K562 (cell line): ENCODE data around the gene ADIPOQ. TPM values are rescaled to one million over a fixed set of nuclear protein-coding genes. Genes with fewer than 3 reads are reported as not detected.

Experiments
- ATAC-seq: fragments of 200-7000 bp; cut with Tn5 transposase; 3 replicates; pipeline ENCODE4 v1.9.1; 2020; ENCODE audit warnings: moderate library complexity
- BruUV-seq: library from RNA; stranded (reverse); fragments of 400-500 nt; replicated peaks from 2 replicates; lab custom pipeline; 2021; lab: Mats Ljungman, UMichigan
- CTCF ChIA-PET: fragments of 300-600 bp; formaldehyde crosslinking; extraction: SDS; loops from one replicate; lab custom pipeline; 2021; ENCODE audit warnings: low intra/inter-chr PET ratio; lab: Yijun Ruan, JAX
- POLR2A ChIA-PET: fragments of 300-600, 350-650 bp; sonication (Branson Sonifier 250); formaldehyde crosslinking; extraction: SDS; loops from one replicate; lab custom pipeline; 2021; ENCODE audit warnings: antibody characterized with exemption, inconsistent platforms; lab: Yijun Ruan, JAX
- DNase-seq, 4 experiments: peaks; one replicate each; pipeline versions ENCODE4 v3.0.0 to v3.0.0-alpha.2; 2011 to 2018; ENCODE audit warnings: low spot score in 3 of 4, mixed read lengths in 3 of 4; ENCODE audit errors: extremely low read depth in 1 of 4
- FAIRE-seq: peaks from 2 replicates; lab custom pipeline; 2011; peaks lifted over from hg19 to GRCh38; lab: Jason Lieb, UNC
- H2AFZ ChIP-seq: 2 replicates; pipeline ENCODE4 v1.6.0; 2011; ENCODE audit warnings: low read depth, low read length, control low read depth, inconsistent platforms
- H3K27ac ChIP-seq: fragments of 200-600 bp; 3 replicates; pipeline ENCODE4 v1.8.0; 2011; ENCODE audit warnings: low read depth, mild to moderate bottlenecking, control low read depth, inconsistent platforms, low read length, moderate library complexity, mixed read lengths; ENCODE audit errors: extremely low read depth
- H3K27me3 ChIP-seq, 2 experiments: fragments of 300-600 bp in 1 of 2; 2 replicates in 1 of 2; 3 replicates in 1 of 2; pipeline versions ENCODE4 v1.6.0 to v1.8.0; 2011; ENCODE audit warnings: inconsistent platforms in 2 of 2, low read length in 2 of 2, mild to moderate bottlenecking in 1 of 2, mixed read lengths in 1 of 2, moderate library complexity in 1 of 2; ENCODE audit not compliant: control insufficient read depth in 2 of 2, insufficient read depth in 2 of 2
- H3K36me3 ChIP-seq: fragments of 300-600 bp; 3 replicates; pipeline ENCODE4 v1.8.0; 2011; ENCODE audit warnings: mild to moderate bottlenecking, low read length, inconsistent platforms; ENCODE audit not compliant: control insufficient read depth, insufficient read depth
- H3K4me1 ChIP-seq, 2 experiments: fragments of 200-600 bp in 1 of 2; replicated peaks in 1 of 2; 2 replicates in 1 of 2; 3 replicates in 1 of 2; pipeline versions ENCODE4 v1.5.1 to v1.8.0; 2011; ENCODE audit warnings: inconsistent platforms in 2 of 2, low read length in 2 of 2, mild to moderate bottlenecking in 1 of 2, mixed read lengths in 1 of 2, moderate library complexity in 1 of 2; ENCODE audit not compliant: control insufficient read depth in 2 of 2, insufficient read depth in 2 of 2
- H3K4me2 ChIP-seq: 2 replicates; pipeline ENCODE4 v1.6.1; 2011; ENCODE audit warnings: low read length, control low read depth, inconsistent platforms, mixed read lengths; ENCODE audit not compliant: insufficient read depth
- H3K4me3 ChIP-seq: fragments of 200-600 bp; sonication (generic), shearing (Covaris generic); 2 replicates; pipeline ENCODE4 v1.5.1; 2016; ENCODE audit warnings: control low read depth, inconsistent platforms
- H3K79me2 ChIP-seq: fragments of 200-600 bp; 3 replicates; pipeline ENCODE4 v1.8.0; 2011; ENCODE audit warnings: low read length, inconsistent platforms; ENCODE audit not compliant: control insufficient read depth, insufficient read depth
- H3K9ac ChIP-seq, 2 experiments: 2 replicates each; pipeline versions ENCODE4 v1.6.0 to v1.6.1; 2011; ENCODE audit warnings: low read depth in 2 of 2, low read length in 2 of 2, control low read depth in 1 of 2, inconsistent platforms in 1 of 2, mild to moderate bottlenecking in 1 of 2, mixed read lengths in 1 of 2; ENCODE audit not compliant: insufficient read depth in 1 of 2
- H3K9me1 ChIP-seq: one replicate; pipeline ENCODE4 v1.6.0; 2011; ENCODE audit warnings: inconsistent platforms, mild to moderate bottlenecking, low read length, moderate library complexity; ENCODE audit not compliant: control insufficient read depth, insufficient read depth
- H3K9me3 ChIP-seq: replicated peaks from 2 replicates; pipeline ENCODE4 v1.5.1; 2011; ENCODE audit warnings: low read depth, low read length, inconsistent platforms; ENCODE audit not compliant: control insufficient read depth, insufficient read depth
- H4K20me1 ChIP-seq: replicated peaks from 2 replicates; pipeline ENCODE4 v1.6.1; 2011; ENCODE audit warnings: low read length, inconsistent platforms, mixed read lengths; ENCODE audit not compliant: control insufficient read depth, insufficient read depth
- ATF2 ChIP-seq: sonication (generic); formaldehyde crosslinking; IDR thresholded peaks from 2 replicates; pipeline ENCODE4 v1.8.1; 2022; ENCODE audit warnings: missing genetic modification reagents
- CREB1 ChIP-seq, 2 experiments: sonication (generic) in 1 of 2; formaldehyde crosslinking in 1 of 2; IDR thresholded peaks; 2 replicates each; pipeline versions ENCODE4 v1.6.1 to v1.8.0; 2012 to 2022; ENCODE audit warnings: inconsistent platforms in 1 of 2, mild to moderate bottlenecking in 1 of 2, missing genetic modification reagents in 1 of 2, moderate library complexity in 1 of 2
- EWSR1 ChIP-seq: fragments of 450-650 bp; IDR thresholded peaks from 2 replicates; pipeline ENCODE4 v1.6.1; 2018; ENCODE audit warnings: borderline replicate concordance, mild to moderate bottlenecking, low read depth, moderate library complexity; ENCODE audit not compliant: partially characterized antibody
- FOS ChIP-seq: IDR thresholded peaks from 3 replicates; pipeline ENCODE4 v1.6.1; 2011; ENCODE audit not compliant: insufficient read length; ENCODE audit errors: extremely low read depth
- KLF13 ChIP-seq: fragments of 450-650 bp; IDR thresholded peaks from 2 replicates; pipeline ENCODE4 v1.6.1; 2016; ENCODE audit warnings: missing genetic modification characterization, low read depth, mild to moderate bottlenecking, missing compliant biosample characterization, moderate library complexity, borderline replicate concordance
- KLF16 ChIP-seq: IDR thresholded peaks from 2 replicates; pipeline ENCODE4 v1.6.1; 2016; ENCODE audit warnings: antibody characterized with exemption
- RAD51 ChIP-seq: fragments of 450-650 bp; IDR thresholded peaks from 2 replicates; pipeline ENCODE4 v1.7.1; 2016; ENCODE audit warnings: low read depth, mild to moderate bottlenecking, borderline replicate concordance
- SIN3A ChIP-seq, 2 experiments: fragments of 150-350 bp in 1 of 2; IDR thresholded peaks; 2 replicates each; pipeline ENCODE4 v1.6.1; 2011 to 2016; ENCODE audit warnings: borderline replicate concordance in 2 of 2, low read depth in 2 of 2, low read length in 2 of 2, mild to moderate bottlenecking in 2 of 2, moderate library complexity in 2 of 2; ENCODE audit not compliant: control insufficient read depth in 1 of 2
- ZNF511 ChIP-seq: sonication (generic); formaldehyde crosslinking; IDR thresholded peaks from 2 replicates; pipeline ENCODE4 v1.8.0; 2022; ENCODE audit warnings: mild to moderate bottlenecking, missing genetic modification reagents
- WGBS: fragments of 100-300 bp; shearing (Covaris generic); methylation state at CpG from one replicate; pipeline ENCODE4 v1.1.6; 2016; ENCODE audit warnings: low coverage, mixed read lengths; ENCODE audit not compliant: insufficient coverage; ENCODE audit errors: missing lambda C conversion rate; 5-methylcytosine and 5-hydroxymethylcytosine counted together
- in situ Hi-C: fragments of 300-500 bp; cut with MboI; formaldehyde crosslinking; loops from 4 replicates; pipeline ENCODE4 v1.15.0; 2018; ENCODE audit warnings: inconsistent platforms, mixed read lengths
- intact Hi-C: fragments of 100-400 bp; cut with micrococcal nuclease; formaldehyde crosslinking; loops from 2 replicates; pipeline ENCODE4 v1.14.2; 2022
- polyA plus RNA-seq, 8 experiments: library from polyadenylated mRNA; depleted of rRNA in 4 of 8; stranded (reverse) in 5 of 8; unstranded in 3 of 8; fragments of >200 nt; fragmentation: Nextera tagmentation in 2 of 8; fragmentation: Illumina TruSeq in 1 of 8; extraction: Ambion mirVana in 2 of 8; extraction: Trizol in 1 of 8; gene quantifications; 2 replicates each; pipeline versions ENCODE4 v1.2.1 to v1.2.3, GENCODE V29; 2011 to 2014; ENCODE audit warnings: inconsistent platforms in 1 of 8, missing spikeins in 1 of 8
- total RNA-seq, 7 experiments: library from RNA; depleted of rRNA in 6 of 7; stranded (reverse); fragments of >200 nt in 6 of 7; fragmentation: Illumina TruSeq in 2 of 7; extraction: Trizol in 2 of 7; gene quantifications; 2 replicates each; pipeline versions ENCODE4 v1.2.1 to v1.2.3, GENCODE V29; 2011 to 2021; ENCODE audit warnings: low replicate concordance in 1 of 7

The ADIPOQ gene
- total and polyA plus RNA-seq, 9 of the 15 experiments (the other 6 are each of a cell fraction or from before 2014, with no cell fraction given) = 0.01 to 0.04 (median 0.03) TPM; not detected in 4

- TF ChIP-seq SIN3A (IDR thresholded peaks at IDR 0.05; ENCODE audit: borderline replicate concordance in 2 of 2, control insufficient read depth in 1 of 2, low read depth in 2 of 2, low read length in 2 of 2) (0 out of 4 replicates have a peak, but pooled peaks of 1 of the 2 experiments have one; percentile 34), KLF16 (0 out of 2 replicates have a peak, but pooled peaks have one; percentile 7)
- TF ChIP-seq, all 486 proteins: peak for 62
Measured at GRCh38 chr3:186826976-186827857, 15.3 kb upstream of the ADIPOQ start (continued).

GRCh38 chr3:186828340-186828739 is 14.2 kb upstream of the ADIPOQ start:
- intact Hi-C loops = loop anchor here (10.0 kb wide), 2 partner anchors 244 to 844 kb away; no protein-coding TSS in a partner anchor
- TF ChIP-seq EWSR1 (no peak), RAD51 (no peak), FOS (no peak), ATF2 (CRISPR knock-in tag) (no peak), ZNF511 (CRISPR knock-in tag) (no peak), KLF13 (no peak), CREB1 (IDR thresholded peaks at IDR 0.05) (no peak), CREB1 (CRISPR knock-in tag; IDR thresholded peaks at IDR 0.05) (no peak)

More at GRCh38 chr3:186828340-186828739, 14.2 kb upstream of the ADIPOQ start:
- BruUV-seq = no TSS peak
- Histone ChIP-seq H3K4me1 (peaks cover 21 to 37% of the 10 kb centered on the region in 2 experiments; a peak in 4 of 5 replicates), H3K36me3 (no peaks in the 10 kb centered on the region), H3K9ac (no peak overlapping the region), H2AFZ (no peak overlapping the region), H3K9me1 (no peaks in the 10 kb centered on the region), H4K20me1 (no peaks in the 10 kb centered on the region), H3K9me3 (no peaks in the 10 kb centered on the region), H3K79me2 (peaks cover 15% of the 10 kb centered on the region), H3K4me2 (no peak overlapping the region), H3K27me3 (peaks cover 23 to 24% of the 10 kb centered on the region in 2 experiments; a peak in 4 of 5 replicates), H3K4me3 (no peak overlapping the region), H3K27ac (no peak overlapping the region)
- in situ Hi-C loops = no loop called here
- ATAC-seq (no peak), DNase-seq (no peak), FAIRE-seq (no peak)
- CTCF ChIA-PET = no interaction called here
- whole genome bisulfite sequencing = 14% methylated on average over 5 of the region's 5 CpGs
- POLR2A ChIA-PET = interaction anchor here (0.7 kb wide), 1 partner anchor 215 kb away, joined by 3 read pairs; no protein-coding TSS in a partner anchor
